Astrocyte (in vitro differentiated cells and primary cell): Measurements from ENCODE around the gene CPEB4. TPM values are rescaled to one million over a fixed set of nuclear protein-coding genes. Genes with fewer than 3 reads are reported as not detected.

Experiments
- DNase-seq: peaks from one replicate; pipeline ENCODE4 v3.0.0-alpha.2; 2010; ENCODE audit warnings: low read depth
- FAIRE-seq: peaks from 2 replicates; lab custom pipeline; 2011; peaks lifted over from hg19 to GRCh38; lab: Jason Lieb, UNC
- H2AFZ ChIP-seq: 2 replicates; pipeline ENCODE4 v1.6.0; 2012; ENCODE audit warnings: low read depth, low read length, inconsistent platforms
- H3K27ac ChIP-seq: 2 replicates; pipeline ENCODE4 v1.5.1; 2011; ENCODE audit warnings: low read depth, low read length, inconsistent platforms
- H3K27me3 ChIP-seq: 2 replicates; pipeline ENCODE4 v1.6.0; 2011; ENCODE audit warnings: low read length, inconsistent platforms; ENCODE audit not compliant: insufficient read depth
- H3K36me3 ChIP-seq: 2 replicates; pipeline ENCODE4 v1.5.1; 2011; ENCODE audit warnings: low read length, inconsistent platforms; ENCODE audit not compliant: insufficient read depth
- H3K4me1 ChIP-seq: 2 replicates; pipeline ENCODE4 v1.5.1; 2011; ENCODE audit warnings: low read length, inconsistent platforms; ENCODE audit not compliant: insufficient read depth
- H3K4me2 ChIP-seq: 2 replicates; pipeline ENCODE4 v1.6.0; 2012; ENCODE audit warnings: low read length, inconsistent platforms
- H3K4me3 ChIP-seq: 2 replicates; pipeline ENCODE4 v1.5.1; 2011; ENCODE audit warnings: low read depth, mild to moderate bottlenecking, low read length, inconsistent platforms; ENCODE audit not compliant: insufficient read depth
- H3K79me2 ChIP-seq: 2 replicates; pipeline ENCODE4 v1.6.0; 2012; ENCODE audit warnings: mild to moderate bottlenecking, low read length, inconsistent platforms; ENCODE audit not compliant: insufficient read depth
- H3K9ac ChIP-seq: 2 replicates; pipeline ENCODE4 v1.6.0; 2012; ENCODE audit warnings: mild to moderate bottlenecking, low read length, inconsistent platforms
- H3K9me3 ChIP-seq: 2 replicates; pipeline ENCODE4 v1.5.1; 2012; ENCODE audit warnings: low read depth, mild to moderate bottlenecking, low read length, inconsistent platforms; ENCODE audit not compliant: insufficient read depth
- H4K20me1 ChIP-seq: 2 replicates; pipeline ENCODE4 v1.6.0; 2012; ENCODE audit warnings: low read length, inconsistent platforms; ENCODE audit not compliant: insufficient read depth
- H3K27ac Mint-ChIP-seq: one replicate; pipeline ENCODE4 v1.8.0; 2021; ENCODE audit warnings: mild to moderate bottlenecking, mixed read lengths; ENCODE audit not compliant: unreplicated experiment
- H3K27me3 Mint-ChIP-seq: one replicate; pipeline ENCODE4 v1.8.0; 2021; ENCODE audit warnings: low read depth, mixed read lengths; ENCODE audit not compliant: unreplicated experiment
- H3K36me3 Mint-ChIP-seq: one replicate; pipeline ENCODE4 v1.8.0; 2021; ENCODE audit warnings: low read depth, mixed read lengths; ENCODE audit not compliant: unreplicated experiment
- H3K4me1 Mint-ChIP-seq: one replicate; pipeline ENCODE4 v1.8.0; 2021; ENCODE audit warnings: low read depth, mixed read lengths; ENCODE audit not compliant: unreplicated experiment
- H3K4me3 Mint-ChIP-seq: one replicate; pipeline ENCODE4 v1.8.0; 2021; ENCODE audit warnings: mild to moderate bottlenecking, moderate library complexity, mixed read lengths; ENCODE audit not compliant: unreplicated experiment
- H3K9me3 Mint-ChIP-seq: one replicate; pipeline ENCODE4 v1.8.0; 2021; ENCODE audit warnings: mild to moderate bottlenecking, mixed read lengths; ENCODE audit not compliant: unreplicated experiment
- EZH2 ChIP-seq: IDR thresholded peaks from 2 replicates; pipeline ENCODE4 v1.6.1; 2012; ENCODE audit warnings: mild to moderate bottlenecking, low read length, inconsistent platforms; ENCODE audit not compliant: insufficient read depth
- total RNA-seq: library from RNA; stranded (reverse); gene quantifications from 2 replicates; pipeline ENCODE4 v1.2.1, GENCODE V29; 2021
- TF ChIP-seq, protein P1 (sequence below): IDR thresholded peaks from 2 replicates; pipeline ENCODE4 v1.5.1; 2011; ENCODE audit warnings: low read depth, mild to moderate bottlenecking, inconsistent platforms, low read length, moderate library complexity; ENCODE audit not compliant: insufficient read depth

Gene CPEB4
- total RNA-seq, 1 donor from 2014 or later, result 37.2 TPM

DNA sequence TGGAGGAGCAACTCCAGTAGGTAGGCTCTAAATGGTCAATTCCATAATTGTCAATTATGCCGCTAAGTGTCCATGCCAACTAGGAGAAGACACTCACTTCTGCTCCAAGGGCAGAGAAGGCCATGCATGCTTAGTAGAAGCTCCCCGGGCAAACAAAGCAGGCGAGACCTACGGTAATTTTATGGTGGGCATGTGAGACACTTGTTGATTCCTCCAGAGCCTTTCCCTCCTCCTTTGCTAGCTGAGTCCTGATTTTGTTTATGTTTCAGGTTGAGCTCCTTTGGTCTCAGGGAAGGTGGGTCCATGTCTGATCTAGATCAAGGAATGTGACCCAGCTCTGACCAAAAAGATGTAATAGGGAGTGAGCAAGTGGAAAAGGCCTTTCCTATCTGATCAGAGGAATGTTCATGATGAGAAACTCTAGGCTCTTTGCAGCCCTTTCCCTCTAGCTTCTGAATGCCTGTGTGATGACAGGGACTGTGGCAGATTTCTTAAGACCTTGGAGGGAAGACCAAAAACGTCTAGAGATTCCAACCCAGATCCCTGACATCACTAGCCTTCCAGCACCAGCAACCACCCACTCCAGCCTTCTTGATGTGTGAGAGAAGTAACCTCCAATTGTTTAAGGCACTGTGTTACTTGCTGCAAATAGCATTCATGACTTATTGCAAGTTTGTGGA, 7.7 kb upstream of the CPEB4 start:
- Histone ChIP-seq H2AFZ (no peak overlapping the region), H3K9ac (no peak overlapping the region), H3K4me1 (peaks cover 8% of the 10 kb centered on the region), H3K27me3 (no peaks in the 10 kb centered on the region), H3K79me2 (no peaks in the 10 kb centered on the region), H4K20me1 (no peaks in the 10 kb centered on the region), H3K4me2 (peak overlapping the region; percentile 9), H3K4me3 (no peak overlapping the region), H3K36me3 (no peaks in the 10 kb centered on the region), H3K27ac (peak overlapping the region; percentile 38), H3K9me3 (peaks cover 4% of the 10 kb centered on the region)
- no peaks in the 10 kb centered on the region for H3K9me3 Mint-ChIP-seq
- H3K4me1 Mint-ChIP-seq, result peaks cover 28% of the 10 kb centered on the region
- FAIRE-seq (peak; percentile 26), DNase-seq (peak; percentile 93)
- TF ChIP-seq EZH2, result no peak
- TF ChIP-seq, protein P1, sequence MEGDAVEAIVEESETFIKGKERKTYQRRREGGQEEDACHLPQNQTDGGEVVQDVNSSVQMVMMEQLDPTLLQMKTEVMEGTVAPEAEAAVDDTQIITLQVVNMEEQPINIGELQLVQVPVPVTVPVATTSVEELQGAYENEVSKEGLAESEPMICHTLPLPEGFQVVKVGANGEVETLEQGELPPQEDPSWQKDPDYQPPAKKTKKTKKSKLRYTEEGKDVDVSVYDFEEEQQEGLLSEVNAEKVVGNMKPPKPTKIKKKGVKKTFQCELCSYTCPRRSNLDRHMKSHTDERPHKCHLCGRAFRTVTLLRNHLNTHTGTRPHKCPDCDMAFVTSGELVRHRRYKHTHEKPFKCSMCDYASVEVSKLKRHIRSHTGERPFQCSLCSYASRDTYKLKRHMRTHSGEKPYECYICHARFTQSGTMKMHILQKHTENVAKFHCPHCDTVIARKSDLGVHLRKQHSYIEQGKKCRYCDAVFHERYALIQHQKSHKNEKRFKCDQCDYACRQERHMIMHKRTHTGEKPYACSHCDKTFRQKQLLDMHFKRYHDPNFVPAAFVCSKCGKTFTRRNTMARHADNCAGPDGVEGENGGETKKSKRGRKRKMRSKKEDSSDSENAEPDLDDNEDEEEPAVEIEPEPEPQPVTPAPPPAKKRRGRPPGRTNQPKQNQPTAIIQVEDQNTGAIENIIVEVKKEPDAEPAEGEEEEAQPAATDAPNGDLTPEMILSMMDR, result no peak
- peak overlapping the region; percentile 83 for H3K27ac Mint-ChIP-seq
- H3K27me3 Mint-ChIP-seq, result peaks cover 2% of the 10 kb centered on the region
- H3K4me3 Mint-ChIP-seq, result no peak overlapping the region
- no peaks in the 10 kb centered on the region for H3K36me3 Mint-ChIP-seq

DNA sequence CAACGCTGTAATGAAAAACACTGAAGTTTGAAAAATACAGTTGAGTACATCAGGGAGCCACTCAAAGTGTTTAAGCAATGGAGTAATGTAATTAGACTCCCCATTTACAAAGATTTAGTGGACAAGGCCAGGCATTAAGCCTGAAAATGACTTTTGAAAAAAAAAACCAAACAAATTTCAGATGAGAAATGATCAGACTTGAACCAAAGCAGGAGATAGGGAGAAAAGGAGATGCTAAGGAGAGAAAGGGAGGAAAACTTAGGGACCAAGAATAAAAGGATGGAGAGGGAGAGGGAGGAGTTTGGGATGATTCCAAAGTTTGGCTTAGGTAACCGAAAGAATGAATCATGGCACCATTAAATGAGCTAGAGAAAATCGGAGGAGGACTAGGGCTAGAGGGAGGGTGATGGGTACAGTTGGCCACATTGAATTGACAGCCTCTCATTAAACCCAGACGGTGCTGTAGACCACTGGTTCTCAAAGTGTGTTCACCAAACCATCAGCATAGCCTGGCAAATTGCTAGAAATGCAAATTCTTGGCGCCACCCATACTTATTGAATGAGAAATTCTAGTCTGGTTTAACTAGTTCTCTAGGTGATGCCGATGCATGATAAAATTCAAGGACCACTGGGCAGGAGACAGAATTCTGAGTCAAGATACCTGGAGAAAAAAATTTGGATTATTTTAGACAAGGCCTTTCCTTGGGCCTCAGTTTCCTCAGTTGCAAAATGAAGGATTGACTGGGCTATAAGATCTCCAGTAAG, 6.2 kb upstream of the CPEB4 start:
- peak overlapping the region; percentile 54 for H3K27ac Mint-ChIP-seq
- TF ChIP-seq, protein P1, result no peak
- no peak for FAIRE-seq

More for the DNA sequence above, 6.2 kb upstream of the CPEB4 start:
- Histone ChIP-seq H3K9ac (no peak overlapping the region), H3K4me1 (peaks cover 8% of the 10 kb centered on the region), H3K27ac (no peak overlapping the region), H3K79me2 (no peaks in the 10 kb centered on the region), H3K36me3 (no peaks in the 10 kb centered on the region), H3K9me3 (peaks cover 4% of the 10 kb centered on the region), H4K20me1 (no peaks in the 10 kb centered on the region), H3K27me3 (no peaks in the 10 kb centered on the region), H3K4me3 (no peak overlapping the region), H2AFZ (no peak overlapping the region), H3K4me2 (no peak overlapping the region)
- no peak for DNase-seq
- Mint-ChIP-seq H3K27me3 (peaks cover 2% of the 10 kb centered on the region), H3K36me3 (no peaks in the 10 kb centered on the region), H3K4me1 (peaks cover 28% of the 10 kb centered on the region), H3K9me3 (no peaks in the 10 kb centered on the region), H3K4me3 (no peak overlapping the region)
